Spleen (tissue), 11 donors: ENCODE data around the gene ZNF641. TPM values are rescaled to one million over a fixed set of nuclear protein-coding genes. Genes with fewer than 3 reads are reported as not detected.

Experiments
- DNase-seq: peaks from one replicate; pipeline ENCODE4 v3.0.0-alpha.2; 2020
- H3K27ac ChIP-seq, 8 donors: fragments of 200-600 bp; sonication (generic) in 7 of 8; 1 replicate in 4 of 8; 2 replicates in 4 of 8; pipeline versions ENCODE4 v1.5.0 to v1.8.0; 2016 to 2021; ENCODE audit warnings: inconsistent platforms in 4 of 8, mild to moderate bottlenecking in 4 of 8, moderate library complexity in 1 of 8
- H3K27me3 ChIP-seq, 7 donors: fragments of 200-600 bp; sonication (generic) in 6 of 7; replicated peaks in 1 of 7; 1 replicate in 4 of 7; 2 replicates in 3 of 7; pipeline versions ENCODE4 v1.5.0 to v1.8.0; 2016 to 2021; ENCODE audit warnings: inconsistent platforms in 3 of 7, mild to moderate bottlenecking in 1 of 7
- H3K36me3 ChIP-seq, 6 donors: fragments of 200-600 bp; sonication (generic) in 5 of 6; 1 replicate in 4 of 6; 2 replicates in 2 of 6; pipeline versions ENCODE4 v1.5.0 to v1.8.0; 2016 to 2021; ENCODE audit warnings: inconsistent platforms in 2 of 6
- H3K4me1 ChIP-seq, 6 donors: fragments of 200-600 bp; sonication (generic) in 5 of 6; 1 replicate in 3 of 6; 2 replicates in 3 of 6; pipeline versions ENCODE4 v1.5.0 to v1.8.0; 2016 to 2021; ENCODE audit warnings: inconsistent platforms in 3 of 6
- H3K4me3 ChIP-seq, 8 donors: fragments of 200-600 bp; sonication (generic) in 7 of 8; 1 replicate in 4 of 8; 2 replicates in 4 of 8; pipeline versions ENCODE4 v1.5.0 to v1.8.0; 2016 to 2021; ENCODE audit warnings: inconsistent platforms in 4 of 8, mild to moderate bottlenecking in 4 of 8, moderate library complexity in 2 of 8
- H3K9me3 ChIP-seq, 8 donors: fragments of 200-600 bp; sonication (generic) in 7 of 8; 1 replicate in 4 of 8; 2 replicates in 4 of 8; pipeline versions ENCODE4 v1.5.0 to v1.8.0; 2016 to 2021; ENCODE audit warnings: inconsistent platforms in 4 of 8
- CTCF ChIP-seq, 11 experiments: fragments of 200-600 bp in 7 of 11; fragments of 450-650 bp in 4 of 11; sonication (generic) in 4 of 11; IDR thresholded peaks in 8 of 11; conservative IDR thresholded peaks in 3 of 11; 1 replicate in 7 of 11; 2 replicates in 4 of 11; pipeline versions ENCODE4 v1.4.0 to v1.8.0; 2016 to 2021; ENCODE audit warnings: antibody characterized with exemption in 11 of 11, inconsistent platforms in 4 of 11, mild to moderate bottlenecking in 1 of 11
- POLR2A ChIP-seq, 3 donors: fragments of 450-650 bp; IDR thresholded peaks; one replicate each; pipeline ENCODE4 v1.5.1; 2017; ENCODE audit warnings: antibody characterized with exemption in 3 of 3, mild to moderate bottlenecking in 1 of 3
- POLR2AphosphoS5 ChIP-seq, 3 donors: sonication (generic); formaldehyde crosslinking; IDR thresholded peaks; one replicate each; pipeline ENCODE4 v1.5.1; 2017; ENCODE audit warnings: antibody characterized with exemption in 3 of 3
- WGBS, 5 donors: extraction: QIAGEN DNeasy Blood & Tissue Kit in 3 of 5; methylation state at CpG; one replicate each; pipeline versions ENCODE4 v1.1.5 to v1.1.7; 2013 to 2018; 5-methylcytosine and 5-hydroxymethylcytosine counted together
- intact Hi-C: fragments of 100-400 bp; cut with DNase I; formaldehyde crosslinking; loops from one replicate; pipeline ENCODE4 v1.15.0; 2023; ENCODE audit warnings: low total_unique reads
- polyA plus RNA-seq, 3 donors: library from polyadenylated mRNA; stranded (reverse); fragments of 200-250 nt; gene quantifications; one replicate each; pipeline ENCODE4 v1.2.1, GENCODE V29; 2013
- total RNA-seq, 7 donors: library from RNA; depleted of rRNA in 3 of 7; stranded (reverse); fragments of >200 nt in 3 of 7; fragmentation: NEBNext Ultra II Directional in 4 of 7; extraction: Animal tissue kit (Norgen Biotek cat#: 25700) in 4 of 7; gene quantifications; one replicate each; pipeline versions ENCODE4 v1.1.0 to v1.2.1, GENCODE V29; 2016 to 2021
- donor health status: healthy with polysubstance abuse.
- donor health status: DM: no; HTN: no; CAD: no; lungs with moderate emphysema.
- donor health status: DM: no; HTN: no; CAD: no.
- donor health status: Bipolar disorder and iron deficiency.
- donor health status: healthy.
- donor health status: DM: no; HTN: no; CAD: no.
- donor health status: DM: yes; HTN: yes; CAD: no.

Gene ZNF641
- total and polyA plus RNA-seq, 10 donors: 3.3 to 67.7 (median 36.4) TPM

- Histone ChIP-seq H3K36me3 (no peaks in the 10 kb centered on the region), H3K27ac (no peak overlapping the region), H3K27me3 (no peaks in the 10 kb centered on the region), H3K4me3 (no peak overlapping the region), H3K9me3 (no peaks in the 10 kb centered on the region), H3K4me1 (no peaks in the 10 kb centered on the region)
- no peak for DNase-seq
- intact Hi-C loops: no loop called here
- 88 to 94% (median 91%) methylated on average over 1 of the region's 1 CpG for WGBS, 5 donors
- TF ChIP-seq POLR2AphosphoS5 (IDR thresholded peaks at IDR 0.05): no peak
- no peak for TF ChIP-seq POLR2A (IDR thresholded peaks at IDR 0.05)
- no peak for TF ChIP-seq CTCF (IDR thresholded peaks at IDR 0.05 in 8 of 11, conservative IDR thresholded peaks at IDR 0.05 in 3 of 11)
Measured at GRCh38 chr12:48388460-48388859, 37.7 kb upstream of the ZNF641 start.

GRCh38 chr12:48380596-48380995 lies 29.9 kb upstream of the ZNF641 start:
- H3K4me3 ChIP-seq: no peak overlapping the region
- no peaks in the 10 kb centered on the region for H3K27me3 ChIP-seq
- no peaks in the 10 kb centered on the region for H3K9me3 ChIP-seq
- no peak for DNase-seq
- no peaks in the 10 kb centered on the region for H3K36me3 ChIP-seq
- 85 to 97% (median 89%) methylated on average over 1 of the region's 1 CpG for WGBS, 5 donors
- H3K4me1 ChIP-seq: no peaks in the 10 kb centered on the region
- TF ChIP-seq POLR2A (IDR thresholded peaks at IDR 0.05): no peak
- no peak for TF ChIP-seq POLR2AphosphoS5 (IDR thresholded peaks at IDR 0.05)
- no peak for TF ChIP-seq CTCF (IDR thresholded peaks at IDR 0.05 in 8 of 11, conservative IDR thresholded peaks at IDR 0.05 in 3 of 11)
- intact Hi-C loops: no loop called here
- H3K27ac ChIP-seq: no peak overlapping the region

GRCh38 chr12:48379794-48380193 lies 29.1 kb upstream of the ZNF641 start:
- WGBS, 5 donors: 71 to 92% (median 79%) methylated on average over 4 of the region's 4 CpGs
- Histone ChIP-seq H3K4me1 (no peaks in the 10 kb centered on the region), H3K36me3 (no peaks in the 10 kb centered on the region), H3K9me3 (no peaks in the 10 kb centered on the region), H3K4me3 (no peak overlapping the region), H3K27me3 (no peaks in the 10 kb centered on the region), H3K27ac (no peak overlapping the region)
- no peak for DNase-seq
- no peak for TF ChIP-seq POLR2A (IDR thresholded peaks at IDR 0.05)
- no peak for TF ChIP-seq POLR2AphosphoS5 (IDR thresholded peaks at IDR 0.05)
- no peak for TF ChIP-seq CTCF (IDR thresholded peaks at IDR 0.05 in 8 of 11, conservative IDR thresholded peaks at IDR 0.05 in 3 of 11)
- intact Hi-C loops: no loop called here

- 44 to 87% (median 77%) methylated on average over 2 of the region's 2 CpGs for WGBS, 5 donors
- H3K36me3 ChIP-seq: no peaks in the 10 kb centered on the region
- TF ChIP-seq POLR2AphosphoS5 (IDR thresholded peaks at IDR 0.05) (no peak), POLR2A (IDR thresholded peaks at IDR 0.05) (no peak), CTCF (IDR thresholded peaks at IDR 0.05 in 8 of 11, conservative IDR thresholded peaks at IDR 0.05 in 3 of 11) (no peak)
- H3K27me3 ChIP-seq: no peaks in the 10 kb centered on the region
- no peaks in the 10 kb centered on the region for H3K4me1 ChIP-seq
- H3K9me3 ChIP-seq: no peaks in the 10 kb centered on the region
- intact Hi-C loops: no loop called here
- H3K4me3 ChIP-seq: no peak overlapping the region
- H3K27ac ChIP-seq: no peak overlapping the region
- no peak for DNase-seq
Measured at GRCh38 chr12:48377646-48378045, 26.9 kb upstream of the ZNF641 start.
